ENCODE results near the gene NEUROG1. TPM values are rescaled to one million over a fixed set of nuclear protein-coding genes. Genes with fewer than 3 reads are reported as not detected.

The NEUROG1 gene
- total RNA-seq, 1 donor from 2014 or later = not detected

DNA sequence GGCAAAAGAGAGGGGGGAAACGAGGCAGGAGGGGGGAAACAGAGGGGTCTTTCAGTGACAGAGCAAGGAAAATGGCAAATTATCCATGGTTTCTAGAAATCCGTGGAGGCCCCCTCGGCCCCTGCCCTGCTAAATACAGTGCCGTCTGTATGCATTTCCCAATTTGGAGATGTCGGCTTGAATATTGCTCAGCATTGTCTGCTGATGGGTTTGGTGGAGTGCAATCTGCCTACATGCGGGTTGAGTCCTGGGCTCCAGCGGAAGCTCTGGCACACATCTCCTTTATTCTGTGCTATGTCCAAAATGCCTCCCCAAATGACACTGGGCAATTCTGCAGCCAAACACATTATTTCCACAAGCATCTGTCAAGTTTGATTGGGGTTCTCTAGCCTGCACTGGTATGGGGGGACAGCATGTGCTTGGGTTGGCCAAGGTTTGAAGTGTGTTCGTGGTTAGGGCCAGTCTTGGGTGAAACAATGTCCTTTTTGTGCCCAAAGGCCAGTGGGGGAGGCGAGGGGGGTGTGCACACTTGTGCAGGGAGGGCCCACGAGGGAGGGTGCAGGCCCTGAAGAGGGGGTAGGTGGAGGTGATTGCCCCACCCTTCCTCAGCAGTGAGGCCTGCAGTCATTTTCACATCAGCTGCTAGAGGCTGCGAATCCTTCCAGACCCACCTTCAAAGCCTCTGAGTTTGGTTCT, 6.2 kb upstream of the NEUROG1 start:
- no peaks in the 10 kb centered on the region for H3K9me3 Mint-ChIP-seq (ENCODE audit: low read depth)
- H3K4me3 Mint-ChIP-seq (ENCODE audit: low read depth) = no peak overlapping the region
- no peak overlapping the region for H3K27ac Mint-ChIP-seq
- peaks cover 96% of the 10 kb centered on the region for H3K27me3 Mint-ChIP-seq
- TF ChIP-seq, protein P1, sequence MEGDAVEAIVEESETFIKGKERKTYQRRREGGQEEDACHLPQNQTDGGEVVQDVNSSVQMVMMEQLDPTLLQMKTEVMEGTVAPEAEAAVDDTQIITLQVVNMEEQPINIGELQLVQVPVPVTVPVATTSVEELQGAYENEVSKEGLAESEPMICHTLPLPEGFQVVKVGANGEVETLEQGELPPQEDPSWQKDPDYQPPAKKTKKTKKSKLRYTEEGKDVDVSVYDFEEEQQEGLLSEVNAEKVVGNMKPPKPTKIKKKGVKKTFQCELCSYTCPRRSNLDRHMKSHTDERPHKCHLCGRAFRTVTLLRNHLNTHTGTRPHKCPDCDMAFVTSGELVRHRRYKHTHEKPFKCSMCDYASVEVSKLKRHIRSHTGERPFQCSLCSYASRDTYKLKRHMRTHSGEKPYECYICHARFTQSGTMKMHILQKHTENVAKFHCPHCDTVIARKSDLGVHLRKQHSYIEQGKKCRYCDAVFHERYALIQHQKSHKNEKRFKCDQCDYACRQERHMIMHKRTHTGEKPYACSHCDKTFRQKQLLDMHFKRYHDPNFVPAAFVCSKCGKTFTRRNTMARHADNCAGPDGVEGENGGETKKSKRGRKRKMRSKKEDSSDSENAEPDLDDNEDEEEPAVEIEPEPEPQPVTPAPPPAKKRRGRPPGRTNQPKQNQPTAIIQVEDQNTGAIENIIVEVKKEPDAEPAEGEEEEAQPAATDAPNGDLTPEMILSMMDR (IDR thresholded peaks at IDR 0.05; ENCODE audit: unreplicated experiment) = no peak
- peaks cover 4% of the 10 kb centered on the region for H3K4me1 Mint-ChIP-seq (ENCODE audit: low read depth)
- no peaks in the 10 kb centered on the region for H3K36me3 Mint-ChIP-seq (ENCODE audit: insufficient read depth)
- no peak for DNase-seq (ENCODE audit: low spot score, unreplicated experiment)

DNA sequence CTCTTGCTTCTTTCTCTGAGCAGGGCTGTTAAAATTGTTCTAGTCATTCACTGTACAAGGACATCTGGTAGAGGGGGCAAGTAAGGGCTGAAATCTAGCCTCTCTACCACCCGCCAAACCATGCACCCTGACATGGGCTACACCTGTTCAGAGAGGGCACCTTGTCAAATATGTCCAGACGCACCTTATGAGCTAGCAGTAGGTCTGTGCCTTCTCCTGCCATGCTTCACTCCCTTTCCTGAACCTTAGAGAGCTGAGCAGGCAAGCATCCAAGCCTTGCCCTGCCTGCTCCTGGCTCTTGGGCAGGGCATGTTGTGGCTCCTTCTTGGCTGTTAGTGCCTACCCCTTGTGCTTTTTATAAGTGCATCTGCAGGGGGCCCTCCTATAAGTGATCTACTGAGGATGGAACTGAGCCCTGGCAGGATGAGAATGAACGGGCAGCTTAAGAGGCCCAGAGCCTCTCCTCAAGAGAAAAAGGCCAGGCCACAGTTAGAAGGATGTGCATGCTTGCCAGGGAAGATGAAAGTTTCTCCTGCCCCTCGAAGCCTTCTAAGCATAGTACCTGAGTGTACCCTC, 3.8 kb upstream of the NEUROG1 start:
- Mint-ChIP-seq H3K27me3 (peaks cover 92% of the 10 kb centered on the region), H3K9me3 (ENCODE audit: low read depth) (no peaks in the 10 kb centered on the region), H3K36me3 (ENCODE audit: insufficient read depth) (no peaks in the 10 kb centered on the region), H3K4me3 (ENCODE audit: low read depth) (no peak overlapping the region), H3K27ac (no peak overlapping the region), H3K4me1 (ENCODE audit: low read depth) (peaks cover 8% of the 10 kb centered on the region)
- DNase-seq (ENCODE audit: low spot score, unreplicated experiment) = no peak
- TF ChIP-seq, protein P1 (IDR thresholded peaks at IDR 0.05; ENCODE audit: unreplicated experiment) = no peak

DNA sequence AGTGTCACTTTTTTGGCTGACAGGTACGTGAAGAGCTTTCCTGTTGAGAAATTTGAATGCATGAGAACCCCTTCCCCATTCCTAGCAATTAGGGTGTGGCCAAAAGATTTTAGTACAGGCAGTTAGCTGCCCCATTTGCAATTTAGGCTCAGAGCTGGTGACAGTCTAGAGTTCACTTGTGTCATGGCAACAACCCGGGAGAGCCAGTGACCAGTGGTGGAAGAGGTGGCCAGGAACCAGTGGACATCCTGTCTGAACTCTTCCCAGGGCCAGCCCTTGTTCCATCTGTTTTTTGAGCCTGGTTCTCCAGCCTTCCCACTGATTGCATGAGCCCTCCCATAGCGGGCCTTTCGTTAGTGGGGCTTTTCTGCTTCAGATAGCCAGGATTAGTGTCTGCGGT, 2.5 kb upstream of the NEUROG1 start:
- no peak overlapping the region for H3K27ac Mint-ChIP-seq
- no peak for DNase-seq (ENCODE audit: low spot score, unreplicated experiment)

DNA sequence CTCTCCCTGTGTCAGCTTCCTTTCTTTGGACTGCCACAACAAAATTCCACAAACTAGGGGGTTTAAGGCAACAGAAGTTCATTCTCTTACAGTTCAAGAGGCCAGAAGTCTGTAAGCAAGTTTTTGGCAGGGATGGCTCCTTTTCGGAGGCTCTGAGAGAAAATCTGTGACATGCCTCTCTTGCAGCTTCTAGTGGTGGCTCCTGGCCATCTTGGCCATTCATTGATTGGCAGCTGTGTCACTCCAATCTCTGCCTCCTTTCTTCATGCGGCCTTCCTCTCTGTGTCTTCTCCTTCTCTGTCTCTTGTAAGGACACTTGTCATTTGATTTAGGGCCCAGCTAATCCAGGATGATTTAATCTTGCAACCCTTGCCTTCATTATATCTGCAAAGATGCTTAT, 2.0 kb upstream of the NEUROG1 start:
- no peaks in the 10 kb centered on the region for H3K36me3 Mint-ChIP-seq (ENCODE audit: insufficient read depth)
- TF ChIP-seq, protein P1 (IDR thresholded peaks at IDR 0.05; ENCODE audit: unreplicated experiment) = no peak
- peaks cover 96% of the 10 kb centered on the region for H3K27me3 Mint-ChIP-seq
- DNase-seq (ENCODE audit: low spot score, unreplicated experiment) = no peak
- peaks cover 5% of the 10 kb centered on the region for H3K4me1 Mint-ChIP-seq (ENCODE audit: low read depth)
- no peak overlapping the region for H3K4me3 Mint-ChIP-seq (ENCODE audit: low read depth)
- no peak overlapping the region for H3K27ac Mint-ChIP-seq
- no peaks in the 10 kb centered on the region for H3K9me3 Mint-ChIP-seq (ENCODE audit: low read depth)

More for the DNA sequence above, 2.5 kb upstream of the NEUROG1 start:
- TF ChIP-seq, protein P1 (IDR thresholded peaks at IDR 0.05; ENCODE audit: unreplicated experiment) = no peak
- H3K27me3 Mint-ChIP-seq = peaks cover 96% of the 10 kb centered on the region
- H3K4me3 Mint-ChIP-seq (ENCODE audit: low read depth) = no peak overlapping the region
- H3K36me3 Mint-ChIP-seq (ENCODE audit: insufficient read depth) = no peaks in the 10 kb centered on the region
- H3K4me1 Mint-ChIP-seq (ENCODE audit: low read depth) = peaks cover 5% of the 10 kb centered on the region
- H3K9me3 Mint-ChIP-seq (ENCODE audit: low read depth) = no peaks in the 10 kb centered on the region

DNA sequence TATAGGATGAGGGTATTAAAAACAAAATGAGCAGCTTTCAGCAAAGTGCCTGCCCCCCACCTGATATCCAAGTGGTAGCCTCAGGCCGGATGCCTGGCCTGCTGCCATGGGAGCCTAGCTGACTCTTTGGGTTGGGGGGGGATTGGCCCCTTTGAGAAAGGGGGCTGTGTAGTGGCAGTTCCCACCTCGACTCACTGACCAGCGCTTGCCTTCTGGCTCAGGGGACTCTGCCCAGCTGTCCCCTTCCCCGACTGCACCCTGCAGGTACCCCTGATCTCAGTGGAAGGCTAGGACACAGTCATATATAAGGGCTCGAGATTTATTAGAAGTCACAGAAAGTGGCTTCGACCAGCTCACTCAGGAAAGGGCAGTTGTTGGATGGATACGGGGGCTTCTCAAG, 1.5 kb upstream of the NEUROG1 start:
- Mint-ChIP-seq H3K36me3 (ENCODE audit: insufficient read depth) (no peaks in the 10 kb centered on the region), H3K4me1 (ENCODE audit: low read depth) (peaks cover 5% of the 10 kb centered on the region), H3K27me3 (peaks cover 96% of the 10 kb centered on the region), H3K9me3 (ENCODE audit: low read depth) (no peaks in the 10 kb centered on the region), H3K4me3 (ENCODE audit: low read depth) (no peak overlapping the region), H3K27ac (no peak overlapping the region)
- no peak for DNase-seq (ENCODE audit: low spot score, unreplicated experiment)
- TF ChIP-seq, protein P1 (IDR thresholded peaks at IDR 0.05; ENCODE audit: unreplicated experiment) = no peak
